Testis (tissue), 3 donors: ENCODE data around the gene SND1. TPM values are rescaled to one million over a fixed set of nuclear protein-coding genes. Genes with fewer than 3 reads are reported as not detected.

Experiments used
- DNase-seq: peaks from one replicate; pipeline ENCODE4 v3.0.0-alpha.2; 2019
- H3K27ac ChIP-seq, 2 donors: fragments of 200-600 bp; sonication (generic); one replicate each; pipeline ENCODE4 v1.5.1; 2019
- H3K27me3 ChIP-seq: fragments of 200-600 bp; sonication (generic); one replicate; pipeline ENCODE4 v1.5.1; 2019
- H3K36me3 ChIP-seq: fragments of 200-600 bp; sonication (generic); one replicate; pipeline ENCODE4 v1.5.1; 2017; ENCODE audit warnings: low read depth; ENCODE audit errors: missing control alignments
- H3K4me1 ChIP-seq: fragments of 200-600 bp; sonication (generic); one replicate; pipeline ENCODE4 v1.5.1; 2019
- H3K4me3 ChIP-seq, 2 donors: fragments of 200-600 bp; sonication (generic); one replicate each; pipeline ENCODE4 v1.5.1; 2017 to 2019
- H3K9me3 ChIP-seq: fragments of 200-600 bp; sonication (generic); one replicate; pipeline ENCODE4 v1.5.1; 2017
- CTCF ChIP-seq, 3 experiments: fragments of 450-650 bp in 2 of 3; fragments of 200-600 bp in 1 of 3; sonication (generic) in 1 of 3; IDR thresholded peaks; one replicate each; pipeline ENCODE4 v1.5.1; 2016 to 2019; ENCODE audit warnings: antibody characterized with exemption in 3 of 3, mild to moderate bottlenecking in 2 of 3, moderate library complexity in 1 of 3
- POLR2A ChIP-seq: fragments of 450-650 bp; IDR thresholded peaks from one replicate; pipeline ENCODE4 v1.6.1; 2017; ENCODE audit warnings: antibody characterized with exemption, mild to moderate bottlenecking, moderate library complexity
- WGBS, 2 donors: methylation state at CpG; one replicate each; pipeline ENCODE4 v1.1.5; 2018; 5-methylcytosine and 5-hydroxymethylcytosine counted together
- intact Hi-C: fragments of 100-400 bp; cut with DNase I; formaldehyde crosslinking; loops from one replicate; pipeline ENCODE4 v1.15.1; 2023; ENCODE audit warnings: low total_unique reads
- polyA plus RNA-seq: library from polyadenylated mRNA; stranded (reverse); fragments of 350-450 nt; fragmentation: Illumina TruSeq; extraction: RNeasy Lipid Tissue Mini Kit (QIAGEN cat#74804); gene quantifications from one replicate; pipeline ENCODE4 v1.2.3, GENCODE V29; 2014; ENCODE audit warnings: low read depth, low replicate concordance; ENCODE audit not compliant: insufficient read depth
- total RNA-seq, 2 donors: library from RNA; depleted of rRNA; stranded (reverse); fragments of >200 nt; gene quantifications; one replicate each; pipeline ENCODE4 v1.2.3, GENCODE V29; 2016

Gene SND1
- total and polyA plus RNA-seq, 3 donors from 2014 or later = 132 to 207 (median 179) TPM

GRCh38 chr7:127810696-127811660, 159.0 kb downstream of the SND1 start:
- Histone ChIP-seq H3K9me3 (no peaks in the 10 kb centered on the region), H3K4me1 (peaks cover 9% of the 10 kb centered on the region), H3K4me3 (no peak overlapping the region), H3K27me3 (no peaks in the 10 kb centered on the region), H3K27ac (no peak overlapping the region), H3K36me3 (no peaks in the 10 kb centered on the region)
- no peak for TF ChIP-seq CTCF (IDR thresholded peaks at IDR 0.05)
- TF ChIP-seq POLR2A = no peak
- intact Hi-C loops = no loop called here
- WGBS, 2 donors = 91 to 95% methylated on average over 5 of the region's 5 CpGs
- no peak for DNase-seq

- Histone ChIP-seq H3K27me3 (no peaks in the 10 kb centered on the region), H3K27ac (peak overlapping the region in 1 of 2 donors; percentile 44), H3K36me3 (no peaks in the 10 kb centered on the region), H3K4me1 (peaks cover 9% of the 10 kb centered on the region), H3K9me3 (no peaks in the 10 kb centered on the region), H3K4me3 (no peak overlapping the region)
- DNase-seq = no peak
- TF ChIP-seq CTCF (IDR thresholded peaks at IDR 0.05) = no peak
- no peak for TF ChIP-seq POLR2A
- intact Hi-C loops = no loop called here
- 30 to 50% methylated on average over 3 of the region's 3 CpGs for WGBS, 2 donors
These were observed 160.5 kb downstream of the SND1 start for GRCh38 chr7:127812540-127812939.

- intact Hi-C loops = no loop called here
- TF ChIP-seq POLR2A (no peak), CTCF (IDR thresholded peaks at IDR 0.05) (no peak)
- DNase-seq = no peak
- Histone ChIP-seq H3K9me3 (no peaks in the 10 kb centered on the region), H3K36me3 (no peaks in the 10 kb centered on the region), H3K4me1 (peaks cover 9% of the 10 kb centered on the region), H3K27me3 (no peaks in the 10 kb centered on the region), H3K27ac (no peak overlapping the region), H3K4me3 (no peak overlapping the region)
- WGBS, 2 donors = 51 to 62% methylated on average over 4 of the region's 4 CpGs
These were observed 162.1 kb downstream of the SND1 start for GRCh38 chr7:127813991-127814541.

GRCh38 chr7:127815631-127816145, 163.7 kb downstream of the SND1 start:
- no peaks in the 10 kb centered on the region for H3K9me3 ChIP-seq
- H3K27ac ChIP-seq = no peak overlapping the region
- intact Hi-C loops = no loop called here
- 82 to 92% methylated on average over 3 of the region's 3 CpGs for WGBS, 2 donors
- no peak for DNase-seq
- peaks cover 9% of the 10 kb centered on the region for H3K4me1 ChIP-seq
- TF ChIP-seq CTCF (IDR thresholded peaks at IDR 0.05) = no peak
- no peak for TF ChIP-seq POLR2A
- no peak overlapping the region for H3K4me3 ChIP-seq
- no peaks in the 10 kb centered on the region for H3K36me3 ChIP-seq
- no peaks in the 10 kb centered on the region for H3K27me3 ChIP-seq
